ENCODE measurements around the gene ZNF189. TPM values are rescaled to one million over a fixed set of nuclear protein-coding genes. Genes with fewer than 3 reads are reported as not detected.

Gene ZNF189
- total RNA-seq, 1 experiment from 2014 or later = 14.6 TPM

GRCh38 chr9:101449071-101449721, 50.5 kb downstream of the ZNF189 start:
- DNase-seq (ENCODE audit: low read depth) = peak; percentile 67

DNA sequence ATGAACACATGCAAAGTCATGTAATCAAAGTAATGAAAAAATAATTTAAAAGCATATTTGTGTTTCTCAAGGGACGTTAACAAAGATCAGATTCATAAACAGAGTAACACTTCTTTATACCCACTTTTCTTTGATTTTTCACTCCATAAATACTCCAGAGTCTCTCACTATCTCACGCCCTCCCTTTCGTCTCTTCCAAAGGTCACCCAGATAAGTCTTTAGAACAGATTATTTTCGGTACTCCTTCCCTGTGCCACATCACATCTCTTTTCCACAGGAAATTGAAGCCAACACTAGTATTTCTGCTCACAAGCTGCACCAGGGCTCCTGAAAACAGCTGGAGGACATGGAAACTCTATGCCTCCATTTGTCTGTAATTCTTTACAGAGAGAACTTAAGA, 52.3 kb downstream of the ZNF189 start:
- no peak for DNase-seq (ENCODE audit: low read depth)

- no peak for DNase-seq (ENCODE audit: low read depth)
Measured at GRCh38 chr9:101451498-101451897, 52.8 kb downstream of the ZNF189 start.

GRCh38 chr9:101453776-101454570, 55.3 kb downstream of the ZNF189 start:
- peak; percentile 20 for DNase-seq (ENCODE audit: low read depth)

DNA sequence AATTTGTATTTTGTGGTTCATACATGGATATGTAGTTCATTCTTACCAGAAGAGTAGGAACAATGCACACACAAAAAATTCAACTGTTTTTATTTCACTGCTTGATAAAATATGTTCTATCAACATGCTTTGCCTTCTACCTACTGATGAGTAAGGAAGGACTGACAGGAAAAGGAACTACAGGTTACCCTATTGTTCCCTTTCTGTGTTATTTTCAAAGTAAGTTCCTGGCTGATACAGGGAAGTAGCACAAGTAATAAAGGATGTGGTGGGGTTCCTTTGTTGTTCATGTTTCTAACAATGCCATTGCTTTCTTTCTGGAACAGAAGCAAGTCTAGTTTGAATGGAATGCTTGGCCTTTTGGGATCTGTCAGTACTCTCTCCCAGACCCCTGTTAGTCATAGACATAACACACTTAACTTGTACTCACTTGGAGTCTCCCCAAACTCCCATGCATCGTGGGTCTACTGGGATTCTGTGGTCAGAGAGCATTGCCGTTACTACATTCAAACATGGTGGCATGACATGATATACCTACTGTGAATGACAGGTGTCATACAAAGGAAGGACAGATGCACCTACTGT, 57.1 kb downstream of the ZNF189 start:
- DNase-seq (ENCODE audit: low read depth) = peak; percentile 41

- DNase-seq (ENCODE audit: low read depth) = no peak
Measured at GRCh38 chr9:101457003-101457402, 58.4 kb downstream of the ZNF189 start.

DNA sequence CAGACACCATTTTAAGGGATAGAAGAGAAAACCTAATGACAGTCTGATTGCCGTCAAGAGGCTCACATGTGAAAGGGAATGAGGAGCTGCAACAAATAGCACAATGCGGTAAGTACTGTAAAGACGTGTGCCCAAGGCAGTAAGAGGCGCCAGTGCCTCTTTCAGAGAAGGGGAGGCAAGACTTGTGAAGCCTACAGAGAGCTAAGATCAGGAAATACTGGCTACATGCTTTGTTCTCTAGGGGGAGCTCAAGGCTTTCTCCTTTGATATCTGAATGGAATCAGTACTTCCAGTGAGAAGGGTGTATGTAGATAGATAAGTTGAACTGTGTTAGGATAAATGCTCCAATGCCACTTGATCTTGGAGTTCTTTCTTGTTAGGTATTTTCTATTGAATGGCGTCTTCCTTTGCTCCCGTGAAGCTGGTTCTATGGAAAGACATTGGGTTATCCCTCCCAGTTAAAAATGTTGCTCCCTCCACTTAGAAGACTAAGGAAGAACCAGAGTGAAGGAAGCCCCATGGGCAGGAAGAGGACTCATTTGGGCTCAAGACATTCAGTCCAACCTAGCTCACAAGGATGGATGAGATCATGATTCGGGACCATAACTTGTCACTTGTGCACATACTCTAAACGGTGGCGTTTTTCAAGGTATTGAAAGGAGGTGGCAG, 60.4 kb downstream of the ZNF189 start:
- DNase-seq (ENCODE audit: low read depth) = peak; percentile 81

Other genes with a start within 250 kb of the ZNF189 start
- gene BAAT, start 13.8 kb upstream of the ZNF189 start, total RNA-seq (2014; rRNA removed) = 0.06 TPM in 1 of 2 replicates, not detected in the other
- gene MRPL50, start 233 bp upstream of the ZNF189 start, total RNA-seq (2014; rRNA removed) = 13.5 and 14.6 TPM in 2 replicates
- not detected in 2 replicates for gene ALDOB, start 36.9 kb downstream of the ZNF189 start, total RNA-seq (2014; rRNA removed)
- 35.4 and 44.4 TPM in 2 replicates for gene RNF20, start 135.0 kb downstream of the ZNF189 start, total RNA-seq (2014; rRNA removed)
- not detected in 2 replicates for gene PPP3R2, start 196.1 kb downstream of the ZNF189 start, total RNA-seq (2014; rRNA removed)